Endodermal cell (in vitro differentiated cells): Measurements from ENCODE around the gene FAAP20. TPM values are rescaled to one million over a fixed set of nuclear protein-coding genes. Genes with fewer than 3 reads are reported as not detected.

Source experiments
- DNase-seq: peaks from one replicate; pipeline ENCODE4 v3.0.0-alpha.2; 2017
- H3K27ac ChIP-seq: 2 replicates; pipeline ENCODE4 v1.5.1; 2013; ENCODE audit warnings: mild to moderate bottlenecking, low read depth, low read length, moderate library complexity
- H3K27me3 ChIP-seq: 2 replicates; pipeline ENCODE4 v1.6.1; 2013; ENCODE audit warnings: mild to moderate bottlenecking, low read length, moderate library complexity; ENCODE audit not compliant: insufficient read depth, control insufficient read depth, poor library complexity, severe bottlenecking
- H3K36me3 ChIP-seq: 2 replicates; pipeline ENCODE4 v1.7.0; 2013; ENCODE audit warnings: mild to moderate bottlenecking, low read length, moderate library complexity; ENCODE audit not compliant: control insufficient read depth, insufficient read depth
- H3K4me1 ChIP-seq: one replicate; pipeline ENCODE4 v1.7.0; 2013; ENCODE audit warnings: low read length; ENCODE audit not compliant: control insufficient read depth, insufficient read depth
- H3K4me3 ChIP-seq: 2 replicates; pipeline ENCODE4 v1.5.1; 2013; ENCODE audit warnings: mild to moderate bottlenecking, low read length, moderate library complexity
- H3K9ac ChIP-seq: 2 replicates; pipeline ENCODE4 v1.6.1; 2013; ENCODE audit warnings: mild to moderate bottlenecking, low read length, moderate library complexity; ENCODE audit not compliant: poor library complexity, severe bottlenecking; ENCODE audit errors: extremely low read depth
- H3K9me3 ChIP-seq: 2 replicates; pipeline ENCODE4 v1.6.1; 2013; ENCODE audit warnings: mild to moderate bottlenecking, low read length, moderate library complexity; ENCODE audit not compliant: control insufficient read depth
- H3K27ac Mint-ChIP-seq: 2 replicates; pipeline ENCODE4 v1.8.0; 2020; ENCODE audit warnings: mixed read lengths
- H3K27me3 Mint-ChIP-seq: 2 replicates; pipeline ENCODE4 v1.8.0; 2021; ENCODE audit warnings: mild to moderate bottlenecking, mixed read lengths; ENCODE audit not compliant: insufficient read depth
- H3K36me3 Mint-ChIP-seq: 2 replicates; pipeline ENCODE4 v1.8.0; 2020; ENCODE audit warnings: low read depth, mixed read lengths
- H3K4me1 Mint-ChIP-seq: 2 replicates; pipeline ENCODE4 v1.8.0; 2020; ENCODE audit warnings: mixed read lengths
- H3K4me3 Mint-ChIP-seq: 2 replicates; pipeline ENCODE4 v1.8.0; 2020; ENCODE audit warnings: mild to moderate bottlenecking, moderate library complexity, mixed read lengths
- H3K9me3 Mint-ChIP-seq: 2 replicates; pipeline ENCODE4 v1.8.0; 2020; ENCODE audit warnings: mild to moderate bottlenecking, mixed read lengths
- CTCF ChIP-seq: fragments of 200-600 bp; sonication (generic); conservative IDR thresholded peaks from 2 replicates; pipeline ENCODE4 v1.5.0; 2021; ENCODE audit warnings: antibody characterized with exemption, mild to moderate bottlenecking
- WGBS, 2 experiments: methylation state at CpG; one replicate each; pipeline versions ENCODE4 v1.1.5 to v1.1.7; 2013; ENCODE audit warnings: missing lambda C conversion rate in 2 of 2, mixed read lengths in 1 of 2; ENCODE audit not compliant: insufficient coverage in 1 of 2, insufficient read length in 1 of 2; 5-methylcytosine and 5-hydroxymethylcytosine counted together
- total RNA-seq, 2 donors: library from RNA; stranded (reverse); fragmentation: NEBNext Ultra II Directional in 1 of 2; extraction: Animal tissue kit (Norgen Biotek cat#: 25700) in 1 of 2; gene quantifications; 2 replicates in 1 of 2; 3 replicates in 1 of 2; pipeline ENCODE4 v1.2.1, GENCODE V29; 2021

FAAP20 gene
- total RNA-seq, 2 donors from 2014 or later: 126 to 154 TPM

GRCh38 chr1:2157856-2158255 lies 36.7 kb downstream of the FAAP20 start:
- Histone ChIP-seq H3K4me1 (no peaks in the 10 kb centered on the region), H3K9me3 (no peaks in the 10 kb centered on the region), H3K27ac (no peak overlapping the region), H3K27me3 (no peaks in the 10 kb centered on the region), H3K9ac (no peak overlapping the region), H3K36me3 (peaks cover 7% of the 10 kb centered on the region), H3K4me3 (no peak overlapping the region)
- Mint-ChIP-seq H3K4me3 (no peak overlapping the region), H3K27me3 (no peaks in the 10 kb centered on the region), H3K4me1 (no peaks in the 10 kb centered on the region), H3K9me3 (peaks cover under 1% of the 10 kb centered on the region), H3K27ac (peak overlapping the region; percentile 52), H3K36me3 (peaks cover 67% of the 10 kb centered on the region)
- no peak for TF ChIP-seq CTCF
- 95 to 97% methylated on average over 11 to 19 of the region's 19 CpGs for WGBS, 2 experiments
- no peak for DNase-seq

GRCh38 chr1:2156866-2157265 lies 37.7 kb downstream of the FAAP20 start:
- H3K27me3 Mint-ChIP-seq: no peaks in the 10 kb centered on the region
- no peaks in the 10 kb centered on the region for H3K4me1 Mint-ChIP-seq
- Histone ChIP-seq H3K36me3 (peaks cover 7% of the 10 kb centered on the region), H3K27me3 (no peaks in the 10 kb centered on the region), H3K4me3 (no peak overlapping the region), H3K4me1 (no peaks in the 10 kb centered on the region), H3K27ac (no peak overlapping the region), H3K9ac (no peak overlapping the region), H3K9me3 (no peaks in the 10 kb centered on the region)
- peak overlapping the region; percentile 35 for H3K27ac Mint-ChIP-seq
- no peak overlapping the region for H3K4me3 Mint-ChIP-seq
- DNase-seq: no peak
- 87% methylated on average over 6 to 9 of the region's 9 CpGs for WGBS, 2 experiments
- H3K36me3 Mint-ChIP-seq: peaks cover 66% of the 10 kb centered on the region
- TF ChIP-seq CTCF: no peak
- no peaks in the 10 kb centered on the region for H3K9me3 Mint-ChIP-seq

GRCh38 chr1:2155788-2156187 lies 38.8 kb downstream of the FAAP20 start:
- Histone ChIP-seq H3K4me1 (no peaks in the 10 kb centered on the region), H3K36me3 (peaks cover 7% of the 10 kb centered on the region), H3K27ac (no peak overlapping the region), H3K4me3 (no peak overlapping the region), H3K9me3 (no peaks in the 10 kb centered on the region), H3K27me3 (no peaks in the 10 kb centered on the region), H3K9ac (no peak overlapping the region)
- Mint-ChIP-seq H3K9me3 (no peaks in the 10 kb centered on the region), H3K27me3 (no peaks in the 10 kb centered on the region), H3K4me1 (no peaks in the 10 kb centered on the region), H3K36me3 (peaks cover 68% of the 10 kb centered on the region), H3K27ac (no peak overlapping the region), H3K4me3 (no peak overlapping the region)
- no peak for DNase-seq
- no peak for TF ChIP-seq CTCF
- 91 to 97% methylated on average over 5 to 6 of the region's 6 CpGs for WGBS, 2 experiments
